C4-2B (cell line): ENCODE results near the gene MYZAP.

ENCODE experiments used
- CTCF ChIP-seq: fragments of 450-650 bp; conservative IDR thresholded peaks from 2 replicates; pipeline ENCODE4 v1.5.1; 2017; ENCODE audit warnings: mild to moderate bottlenecking
- ZFX ChIP-seq: fragments of 450-650 bp; IDR thresholded peaks from 2 replicates; pipeline ENCODE4 v1.6.1; 2017

- TF ChIP-seq CTCF = no peak
- no peak for TF ChIP-seq ZFX
Observed at GRCh38 chr15:57548835-57549234, 42.9 kb upstream of the MYZAP start.
